ENCODE data around the gene SEPTIN6.

The SEPTIN6 gene

DNA sequence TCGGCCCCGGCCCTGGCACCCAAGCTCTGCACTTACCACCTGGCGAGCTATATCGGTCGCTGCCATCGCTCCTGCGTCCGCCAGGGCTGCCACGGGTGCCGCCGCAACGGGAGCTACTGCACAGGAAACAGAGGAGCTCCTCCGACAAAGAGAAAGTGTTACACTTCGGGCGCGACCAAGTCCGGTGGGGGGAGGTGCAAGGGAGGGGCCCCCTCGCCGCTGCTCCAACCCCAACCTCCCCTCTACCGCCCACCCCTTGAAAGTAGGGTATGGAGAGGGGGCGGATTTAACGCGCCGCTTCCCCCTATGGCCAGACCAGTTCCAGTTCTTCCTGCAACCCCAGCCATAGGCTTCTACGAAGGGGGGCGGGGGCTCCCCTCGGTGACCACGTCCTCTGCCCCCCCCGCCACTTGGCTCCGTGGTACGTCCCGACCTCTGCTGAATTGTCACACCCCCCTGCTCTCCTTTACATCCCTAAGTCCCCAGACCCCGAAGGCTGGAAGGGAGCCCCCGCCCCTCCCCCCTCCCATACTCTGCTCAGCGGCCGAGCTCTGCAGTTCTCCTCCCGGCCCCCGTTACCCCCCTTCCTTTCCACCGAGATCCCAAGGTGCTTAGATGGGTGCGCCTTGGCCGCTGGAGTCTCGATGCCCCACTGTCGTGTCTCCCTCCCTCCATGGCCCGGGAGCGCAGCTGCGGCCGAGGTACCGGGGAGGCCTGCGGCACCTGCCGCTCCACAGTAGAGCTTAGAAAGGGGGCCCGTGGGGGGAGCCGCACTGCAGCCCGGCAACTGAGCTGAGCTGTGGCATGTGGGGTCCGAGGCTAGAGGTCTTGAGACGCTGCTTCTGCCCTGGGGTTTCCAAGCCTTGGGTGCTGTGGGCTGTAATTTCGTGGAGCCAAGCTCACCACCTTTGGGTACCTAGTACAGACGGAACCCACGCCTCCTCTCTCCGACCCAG is at the start of gene SEPTIN6:
Gene SEPTIN6, minus strand, starts transcription at position 129 of the 956 bp plus-strand sequence. Its CDS starts 63 bp downstream, at position 66.
- DNase-seq (ENCODE audit: low read depth, low spot score) = peak; percentile 65

- DNase-seq (ENCODE audit: low read depth, low spot score) = no peak
These were observed 45.8 kb upstream of the SEPTIN6 start for GRCh38 chrX:119738742-119739141.

DNA sequence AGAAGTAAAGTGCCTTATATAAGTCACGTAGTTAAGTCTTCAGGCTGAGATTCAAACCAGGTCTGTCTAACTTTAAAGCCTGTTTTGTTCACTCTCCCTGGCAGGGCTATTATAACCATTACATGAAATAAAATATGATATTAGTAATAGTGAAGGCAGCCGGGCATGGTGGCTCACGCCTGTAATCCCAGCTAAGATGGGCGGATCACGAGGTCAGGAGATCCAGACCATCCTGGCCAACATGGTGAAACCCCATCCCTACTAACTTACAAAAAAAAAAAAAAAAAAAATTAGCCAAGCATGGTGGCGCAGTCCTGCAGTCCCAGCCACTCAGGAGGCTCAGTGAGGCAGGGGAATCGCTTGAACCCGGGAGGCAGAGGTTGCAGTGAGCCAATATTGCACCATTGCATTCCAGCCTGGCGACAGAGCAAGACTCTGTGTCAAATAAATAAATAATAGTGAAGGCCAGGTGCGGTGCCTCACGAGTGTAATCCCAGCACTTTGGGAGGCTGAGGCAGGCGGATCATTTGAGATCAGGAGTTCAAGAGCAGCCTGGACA is 43.3 kb upstream of the SEPTIN6 start:
- no peak for DNase-seq (ENCODE audit: low read depth, low spot score)

- DNase-seq (ENCODE audit: low read depth, low spot score) = no peak
These were observed 42.5 kb upstream of the SEPTIN6 start for GRCh38 chrX:119735467-119735866.

DNA sequence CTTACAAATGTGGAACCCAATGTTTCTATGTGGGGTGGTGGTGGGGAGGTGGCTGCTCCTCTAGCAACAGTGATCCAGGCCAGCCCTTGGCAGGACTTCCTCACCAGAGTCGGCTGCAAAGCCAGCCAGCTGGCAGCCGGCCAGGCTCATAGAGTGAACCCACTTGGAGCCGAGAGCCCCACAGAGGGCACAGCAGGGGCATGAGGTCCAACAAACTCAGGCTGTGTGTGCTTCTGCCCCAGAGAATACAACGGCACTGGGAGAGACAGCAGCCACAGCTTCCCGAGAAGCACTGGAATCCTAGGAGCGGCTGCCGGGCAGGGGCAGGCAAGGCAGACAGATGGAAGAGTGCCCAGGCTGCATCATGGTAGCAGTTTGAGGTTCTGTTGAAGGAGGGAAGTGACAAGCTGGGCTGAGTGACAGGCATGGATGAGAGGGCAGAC is 42.0 kb upstream of the SEPTIN6 start:
- no peak for DNase-seq (ENCODE audit: low read depth, low spot score)

GRCh38 chrX:119729408-119730201 is 36.6 kb upstream of the SEPTIN6 start:
- peak; percentile 11 for DNase-seq (ENCODE audit: low read depth, low spot score)

DNA sequence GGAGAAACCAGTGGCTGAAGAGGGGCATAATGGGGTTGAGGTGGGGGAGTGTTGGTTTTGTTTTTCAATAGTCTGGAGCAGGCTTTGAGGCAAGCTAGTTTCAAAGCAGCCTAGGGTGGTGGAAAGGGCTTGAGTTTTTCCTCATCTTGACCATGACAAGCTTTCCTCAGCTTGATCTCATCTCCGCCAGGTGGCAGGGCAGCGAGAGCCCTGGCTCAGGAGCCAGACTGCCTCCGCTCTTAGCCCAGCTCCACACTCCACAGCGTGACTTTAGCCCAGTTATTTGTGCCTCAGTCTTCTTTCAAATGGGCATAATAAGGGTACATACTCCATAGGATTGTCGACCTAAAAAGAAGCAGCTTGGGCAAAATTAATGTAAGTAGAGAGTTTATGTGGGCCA is 35.5 kb upstream of the SEPTIN6 start:
- DNase-seq (ENCODE audit: low read depth, low spot score) = no peak

- no peak for DNase-seq (ENCODE audit: low read depth, low spot score)
These were observed 34.1 kb upstream of the SEPTIN6 start for GRCh38 chrX:119726900-119727555.

DNA sequence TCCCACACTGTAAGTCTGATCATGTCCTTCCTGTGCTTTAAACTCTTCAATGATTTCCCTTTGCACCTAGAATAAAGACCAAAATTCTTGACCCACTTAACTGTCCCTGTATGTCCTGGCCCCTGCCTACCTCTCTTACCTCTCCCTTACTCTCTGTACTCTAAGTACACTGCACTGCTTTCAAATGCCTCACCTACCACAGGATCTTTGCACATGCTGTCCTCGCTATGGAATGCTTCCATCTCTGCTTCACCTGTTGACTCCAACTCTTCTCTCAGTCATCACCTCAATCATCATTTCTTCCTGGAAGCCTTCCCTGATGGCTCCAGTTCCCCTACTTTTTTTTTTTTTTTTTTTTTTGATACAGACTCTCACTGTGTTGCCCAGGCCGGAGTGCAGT is 29.0 kb upstream of the SEPTIN6 start:
- DNase-seq (ENCODE audit: low read depth, low spot score) = no peak

DNA sequence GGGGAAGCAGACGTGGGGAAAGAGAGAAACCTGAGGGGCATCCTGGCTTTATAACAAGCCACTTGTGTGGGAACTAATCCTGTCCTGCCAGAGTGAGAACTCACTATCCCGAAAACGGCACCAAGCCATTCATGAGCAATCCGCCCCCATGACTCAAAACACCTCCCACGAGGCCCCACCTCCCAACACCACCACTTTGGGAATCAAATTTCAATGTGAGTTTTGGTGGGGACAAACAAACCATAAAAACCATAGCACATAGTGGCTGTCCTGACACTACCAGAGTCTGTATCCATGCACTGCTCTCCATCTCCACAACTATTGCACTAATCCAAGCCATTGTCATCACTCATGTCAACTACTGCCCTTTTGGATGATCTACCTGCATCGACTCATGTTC is 28.5 kb upstream of the SEPTIN6 start:
- DNase-seq (ENCODE audit: low read depth, low spot score) = no peak

DNA sequence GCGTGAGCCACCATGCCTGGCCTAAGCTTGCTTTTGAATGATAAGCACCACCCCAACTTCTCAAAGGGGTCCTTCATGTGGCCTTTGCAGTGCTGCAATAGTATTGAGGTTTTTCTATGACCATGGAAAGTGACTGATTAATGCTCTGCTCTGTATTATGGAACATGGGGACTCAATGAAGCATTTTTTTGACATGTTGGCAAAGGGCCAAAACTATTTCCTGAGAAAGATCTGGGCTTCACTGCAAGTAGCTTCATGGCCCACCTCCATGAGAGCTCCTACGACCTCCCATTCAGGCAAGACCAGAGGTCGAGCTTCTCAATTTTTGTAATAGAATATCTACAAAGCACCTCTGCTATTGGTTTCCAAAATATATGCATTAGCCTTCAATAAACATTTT is 16.7 kb upstream of the SEPTIN6 start:
- DNase-seq (ENCODE audit: low read depth, low spot score) = no peak

DNA sequence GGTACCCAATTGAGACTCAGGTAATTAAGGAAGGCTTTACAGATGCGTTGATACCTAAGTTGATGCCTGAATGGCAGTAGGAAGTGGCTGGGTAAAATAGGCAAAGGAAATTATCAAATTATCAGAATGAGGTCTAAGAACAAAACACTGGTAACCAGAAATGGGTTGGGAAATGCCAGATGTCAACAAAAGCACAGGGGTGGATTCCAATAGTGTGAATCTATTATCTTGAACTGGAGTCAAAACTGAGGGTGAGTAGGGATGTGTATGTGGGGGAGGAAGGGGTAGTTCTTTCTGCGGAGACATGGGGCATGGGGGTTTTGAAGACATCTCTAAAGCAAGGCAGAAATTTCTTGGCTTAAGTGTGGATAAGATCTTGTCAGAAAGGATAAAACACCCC is 16.0 kb upstream of the SEPTIN6 start:
- no peak for DNase-seq (ENCODE audit: low read depth, low spot score)

DNA sequence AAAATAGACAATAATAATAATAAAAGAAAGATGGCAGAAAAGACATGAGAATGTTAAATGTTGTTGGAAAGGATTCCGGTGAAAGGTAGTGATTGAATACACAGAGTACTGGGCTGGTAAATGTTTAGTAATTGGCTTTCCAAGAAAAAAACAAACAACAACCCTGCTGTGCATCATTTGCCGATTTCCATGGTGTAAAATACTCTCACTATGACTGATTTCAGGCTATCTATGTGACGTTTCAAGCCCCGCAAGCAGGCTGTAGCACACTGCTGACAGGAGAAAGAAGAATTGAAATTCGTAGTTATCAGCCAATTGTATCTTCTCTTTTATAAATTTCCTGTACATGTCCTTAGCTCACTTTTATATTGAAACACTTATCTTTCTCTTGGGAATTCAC is 13.6 kb upstream of the SEPTIN6 start:
- no peak for DNase-seq (ENCODE audit: low read depth, low spot score)

GRCh38 chrX:119698845-119699244 is 5.9 kb upstream of the SEPTIN6 start:
- DNase-seq (ENCODE audit: low read depth, low spot score) = no peak

- DNase-seq (ENCODE audit: low read depth, low spot score) = no peak
These were observed 3.4 kb upstream of the SEPTIN6 start for GRCh38 chrX:119696251-119696890.

GRCh38 chrX:119695535-119696050 is 2.6 kb upstream of the SEPTIN6 start:
- DNase-seq (ENCODE audit: low read depth, low spot score) = no peak

GRCh38 chrX:119694601-119695534 is 1.9 kb upstream of the SEPTIN6 start:
- no peak for DNase-seq (ENCODE audit: low read depth, low spot score)

GRCh38 chrX:119693996-119694451 is 1.1 kb upstream of the SEPTIN6 start:
- no peak for DNase-seq (ENCODE audit: low read depth, low spot score)

GRCh38 chrX:119692191-119693039 is 553 bp downstream of the SEPTIN6 start:
- DNase-seq (ENCODE audit: low read depth, low spot score) = peak; percentile 27

All from activated naive CD8-positive, alpha-beta T cell treated with anti-CD3 and anti-CD28 coated beads, Interleukin-2, amount 50 U/mL, for 16 hours (primary cell).